ENCODE results near the gene SEMA7A.

DNA sequence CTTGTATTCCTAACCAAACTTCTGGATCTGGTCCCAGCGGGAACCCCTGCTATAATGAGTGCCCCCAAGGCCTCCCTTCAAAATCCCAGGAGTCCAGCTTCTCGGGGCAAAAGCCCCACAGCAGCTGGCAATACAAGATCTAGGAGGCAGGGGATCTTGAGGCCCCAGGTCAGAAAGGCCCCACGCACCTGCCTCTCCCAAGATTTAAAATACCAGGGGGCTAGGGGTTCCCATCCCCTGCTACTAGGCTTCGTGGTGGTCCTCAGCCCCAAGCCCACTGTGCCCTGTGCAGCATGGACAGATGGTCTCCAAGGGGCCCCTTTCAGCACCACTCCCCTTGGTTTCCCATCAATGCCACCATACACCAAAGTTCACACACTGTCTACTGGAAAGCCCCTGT lies 50.5 kb downstream of the SEMA7A start:
- TF ChIP-seq CREB1 (IDR thresholded peaks at IDR 0.05; ENCODE audit: low read depth) (no peak), TEAD4 (IDR thresholded peaks at IDR 0.05) (no peak), TAF1 (IDR thresholded peaks at IDR 0.05; ENCODE audit: low read depth) (no peak), EP300 (IDR thresholded peaks at IDR 0.05; ENCODE audit: borderline replicate concordance) (no peak), FOXM1 (IDR thresholded peaks at IDR 0.05; ENCODE audit: borderline replicate concordance, low read depth) (no peak), RAD21 (IDR thresholded peaks at IDR 0.05; ENCODE audit: low read depth) (no peak), ZBTB7A (IDR thresholded peaks at IDR 0.05; ENCODE audit: low read depth) (no peak), YY1 (IDR thresholded peaks at IDR 0.05; ENCODE audit: low read depth) (no peak), NFIC (IDR thresholded peaks at IDR 0.05) (no peak), CEBPB (IDR thresholded peaks at IDR 0.05) (no peak)
- TF ChIP-seq, protein P1, sequence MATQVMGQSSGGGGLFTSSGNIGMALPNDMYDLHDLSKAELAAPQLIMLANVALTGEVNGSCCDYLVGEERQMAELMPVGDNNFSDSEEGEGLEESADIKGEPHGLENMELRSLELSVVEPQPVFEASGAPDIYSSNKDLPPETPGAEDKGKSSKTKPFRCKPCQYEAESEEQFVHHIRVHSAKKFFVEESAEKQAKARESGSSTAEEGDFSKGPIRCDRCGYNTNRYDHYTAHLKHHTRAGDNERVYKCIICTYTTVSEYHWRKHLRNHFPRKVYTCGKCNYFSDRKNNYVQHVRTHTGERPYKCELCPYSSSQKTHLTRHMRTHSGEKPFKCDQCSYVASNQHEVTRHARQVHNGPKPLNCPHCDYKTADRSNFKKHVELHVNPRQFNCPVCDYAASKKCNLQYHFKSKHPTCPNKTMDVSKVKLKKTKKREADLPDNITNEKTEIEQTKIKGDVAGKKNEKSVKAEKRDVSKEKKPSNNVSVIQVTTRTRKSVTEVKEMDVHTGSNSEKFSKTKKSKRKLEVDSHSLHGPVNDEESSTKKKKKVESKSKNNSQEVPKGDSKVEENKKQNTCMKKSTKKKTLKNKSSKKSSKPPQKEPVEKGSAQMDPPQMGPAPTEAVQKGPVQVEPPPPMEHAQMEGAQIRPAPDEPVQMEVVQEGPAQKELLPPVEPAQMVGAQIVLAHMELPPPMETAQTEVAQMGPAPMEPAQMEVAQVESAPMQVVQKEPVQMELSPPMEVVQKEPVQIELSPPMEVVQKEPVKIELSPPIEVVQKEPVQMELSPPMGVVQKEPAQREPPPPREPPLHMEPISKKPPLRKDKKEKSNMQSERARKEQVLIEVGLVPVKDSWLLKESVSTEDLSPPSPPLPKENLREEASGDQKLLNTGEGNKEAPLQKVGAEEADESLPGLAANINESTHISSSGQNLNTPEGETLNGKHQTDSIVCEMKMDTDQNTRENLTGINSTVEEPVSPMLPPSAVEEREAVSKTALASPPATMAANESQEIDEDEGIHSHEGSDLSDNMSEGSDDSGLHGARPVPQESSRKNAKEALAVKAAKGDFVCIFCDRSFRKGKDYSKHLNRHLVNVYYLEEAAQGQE (IDR thresholded peaks at IDR 0.05; ENCODE audit: low read depth) = no peak
- TF ChIP-seq, protein P2, sequence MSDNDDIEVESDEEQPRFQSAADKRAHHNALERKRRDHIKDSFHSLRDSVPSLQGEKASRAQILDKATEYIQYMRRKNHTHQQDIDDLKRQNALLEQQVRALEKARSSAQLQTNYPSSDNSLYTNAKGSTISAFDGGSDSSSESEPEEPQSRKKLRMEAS (IDR thresholded peaks at IDR 0.05) = no peak

Measured in Ishikawa (cell line).